ENCODE data around the gene ANTXR1.

ANTXR1 gene

GRCh38 chr2:69201259-69201658 is 188.3 kb downstream of the ANTXR1 start:
- in situ Hi-C loops (cut with HindIII; ENCODE audit: low sequenced_read_pairs): no loop called here

- in situ Hi-C loops (cut with HindIII; ENCODE audit: low sequenced_read_pairs): no loop called here
Measured at GRCh38 chr2:69202327-69202726, 189.3 kb downstream of the ANTXR1 start.

GRCh38 chr2:69203166-69203985 is 190.4 kb downstream of the ANTXR1 start:
- in situ Hi-C loops (cut with HindIII; ENCODE audit: low sequenced_read_pairs): no loop called here

GRCh38 chr2:69204654-69205053 is 191.7 kb downstream of the ANTXR1 start:
- in situ Hi-C loops (cut with HindIII; ENCODE audit: low sequenced_read_pairs): no loop called here

GRCh38 chr2:69205076-69205475 is 192.1 kb downstream of the ANTXR1 start:
- in situ Hi-C loops (cut with HindIII; ENCODE audit: low sequenced_read_pairs): no loop called here

GRCh38 chr2:69205491-69205890 is 192.5 kb downstream of the ANTXR1 start:
- in situ Hi-C loops (cut with HindIII; ENCODE audit: low sequenced_read_pairs): no loop called here

- in situ Hi-C loops (cut with HindIII; ENCODE audit: low sequenced_read_pairs): no loop called here
Measured at GRCh38 chr2:69208023-69208595, 195.1 kb downstream of the ANTXR1 start.

- in situ Hi-C loops (cut with HindIII; ENCODE audit: low sequenced_read_pairs): no loop called here
Measured at GRCh38 chr2:69209482-69209881, 196.5 kb downstream of the ANTXR1 start.

GRCh38 chr2:69210385-69210784 is 197.4 kb downstream of the ANTXR1 start:
- in situ Hi-C loops (cut with HindIII; ENCODE audit: low sequenced_read_pairs): no loop called here

- in situ Hi-C loops (cut with HindIII; ENCODE audit: low sequenced_read_pairs): no loop called here
Measured at GRCh38 chr2:69211048-69211447, 198.1 kb downstream of the ANTXR1 start.

- in situ Hi-C loops (cut with HindIII; ENCODE audit: low sequenced_read_pairs): no loop called here
Measured at GRCh38 chr2:69211686-69212085, 198.7 kb downstream of the ANTXR1 start.

- in situ Hi-C loops (cut with HindIII; ENCODE audit: low sequenced_read_pairs): no loop called here
Measured at GRCh38 chr2:69212238-69213028, 199.5 kb downstream of the ANTXR1 start.

GRCh38 chr2:69213201-69213600 is 200.2 kb downstream of the ANTXR1 start:
- in situ Hi-C loops (cut with HindIII; ENCODE audit: low sequenced_read_pairs): no loop called here

- in situ Hi-C loops (cut with HindIII; ENCODE audit: low sequenced_read_pairs): no loop called here
Measured at GRCh38 chr2:69213782-69214181, 200.8 kb downstream of the ANTXR1 start.

- in situ Hi-C loops (cut with HindIII; ENCODE audit: low sequenced_read_pairs): no loop called here
Measured at GRCh38 chr2:69214898-69215297, 201.9 kb downstream of the ANTXR1 start.

- in situ Hi-C loops (cut with HindIII; ENCODE audit: low sequenced_read_pairs): no loop called here
Measured at GRCh38 chr2:69216535-69217332, 203.8 kb downstream of the ANTXR1 start.

- in situ Hi-C loops (cut with HindIII; ENCODE audit: low sequenced_read_pairs): no loop called here
Measured at GRCh38 chr2:69217333-69218080, 204.5 kb downstream of the ANTXR1 start.

- in situ Hi-C loops (cut with HindIII; ENCODE audit: low sequenced_read_pairs): no loop called here
Measured at GRCh38 chr2:69221512-69221911, 208.5 kb downstream of the ANTXR1 start.

- in situ Hi-C loops (cut with HindIII; ENCODE audit: low sequenced_read_pairs): no loop called here
Measured at GRCh38 chr2:69221960-69222751, 209.2 kb downstream of the ANTXR1 start.
